Measurements from ENCODE around the gene FAM83B. TPM values are rescaled to one million over a fixed set of nuclear protein-coding genes. Genes with fewer than 3 reads are reported as not detected.

Gene FAM83B
- total and polyA plus RNA-seq, 2 of the 13 experiments (the other 11 are each of a cell fraction or from before 2014, with no cell fraction given) = not detected

DNA sequence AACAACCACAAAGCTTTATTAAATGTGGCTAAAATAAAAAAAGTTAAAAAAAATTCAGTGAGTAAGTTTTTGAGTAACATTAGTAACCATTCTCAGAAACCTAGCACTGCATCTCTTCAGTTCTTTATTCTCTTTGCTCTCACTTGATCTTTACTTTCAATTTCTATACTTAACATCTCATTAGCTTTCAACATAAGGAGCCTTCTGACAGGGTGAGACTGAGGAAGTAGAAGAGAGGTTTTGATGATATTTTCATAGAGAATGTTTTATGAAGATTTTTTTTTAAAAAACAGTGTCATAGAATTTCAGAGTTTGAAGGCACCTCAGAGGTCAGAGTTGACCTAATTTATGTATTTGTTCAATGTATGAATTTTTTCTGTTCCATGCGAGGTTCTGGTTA lies 60.8 kb downstream of the FAM83B start:
- no peak for DNase-seq (ENCODE audit: low spot score)
- Histone ChIP-seq H3K4me2 (ENCODE audit: low read depth, low read length) (no peak overlapping the region), H3K9me3 (ENCODE audit: low read length) (no peaks in the 10 kb centered on the region), H3K4me3 (replicated peaks in 1 of 3; ENCODE audit: insufficient read depth in 1 of 3, low read depth in 2 of 3, low read length in 3 of 3) (no peak overlapping the region), H3K27ac (ENCODE audit: extremely low read length, insufficient read depth, low read length) (no peak overlapping the region), H3K9ac (ENCODE audit: insufficient read depth, low read depth, low read length) (no peak overlapping the region), H4K20me1 (ENCODE audit: insufficient read depth, low read length) (no peaks in the 10 kb centered on the region), H3K79me2 (ENCODE audit: insufficient read depth, low read length) (no peaks in the 10 kb centered on the region), H3K36me3 (replicated peaks in 1 of 2; ENCODE audit: control insufficient read depth in 1 of 2, insufficient read depth in 2 of 2, low read length in 2 of 2) (no peaks in the 10 kb centered on the region), H3K27me3 (ENCODE audit: control insufficient read depth in 1 of 2, insufficient read depth in 2 of 2, low read length in 2 of 2) (no peaks in the 10 kb centered on the region), H2AFZ (ENCODE audit: low read length) (no peak overlapping the region), H3K4me1 (ENCODE audit: insufficient read depth, low read length) (0 out of 2 replicates have a peak, but pooled peaks cover 5% of the 10 kb centered on the region)
- 0% methylated on average over 1 of the region's 1 CpG for WGBS (ENCODE audit: low lambda C conversion rate)
- ATAC-seq = no peak
- BruUV-seq (replicated peaks) = no TSS peak
- ChIA-PET CTCF (ENCODE audit: low intra/inter-chr PET ratio, low total read pairs) (no interaction called here), POLR2A (no interaction called here)
- intact Hi-C loops (cut with micrococcal nuclease; ENCODE audit: unreplicated experiment) = no loop called here
- FAIRE-seq = no peak
- in situ Hi-C loops (cut with HindIII; ENCODE audit: extremely low pct_ligation_motif_present, low pct_unique_long_range_greater_than_20kb) = no loop called here
- TF ChIP-seq, protein P1, sequence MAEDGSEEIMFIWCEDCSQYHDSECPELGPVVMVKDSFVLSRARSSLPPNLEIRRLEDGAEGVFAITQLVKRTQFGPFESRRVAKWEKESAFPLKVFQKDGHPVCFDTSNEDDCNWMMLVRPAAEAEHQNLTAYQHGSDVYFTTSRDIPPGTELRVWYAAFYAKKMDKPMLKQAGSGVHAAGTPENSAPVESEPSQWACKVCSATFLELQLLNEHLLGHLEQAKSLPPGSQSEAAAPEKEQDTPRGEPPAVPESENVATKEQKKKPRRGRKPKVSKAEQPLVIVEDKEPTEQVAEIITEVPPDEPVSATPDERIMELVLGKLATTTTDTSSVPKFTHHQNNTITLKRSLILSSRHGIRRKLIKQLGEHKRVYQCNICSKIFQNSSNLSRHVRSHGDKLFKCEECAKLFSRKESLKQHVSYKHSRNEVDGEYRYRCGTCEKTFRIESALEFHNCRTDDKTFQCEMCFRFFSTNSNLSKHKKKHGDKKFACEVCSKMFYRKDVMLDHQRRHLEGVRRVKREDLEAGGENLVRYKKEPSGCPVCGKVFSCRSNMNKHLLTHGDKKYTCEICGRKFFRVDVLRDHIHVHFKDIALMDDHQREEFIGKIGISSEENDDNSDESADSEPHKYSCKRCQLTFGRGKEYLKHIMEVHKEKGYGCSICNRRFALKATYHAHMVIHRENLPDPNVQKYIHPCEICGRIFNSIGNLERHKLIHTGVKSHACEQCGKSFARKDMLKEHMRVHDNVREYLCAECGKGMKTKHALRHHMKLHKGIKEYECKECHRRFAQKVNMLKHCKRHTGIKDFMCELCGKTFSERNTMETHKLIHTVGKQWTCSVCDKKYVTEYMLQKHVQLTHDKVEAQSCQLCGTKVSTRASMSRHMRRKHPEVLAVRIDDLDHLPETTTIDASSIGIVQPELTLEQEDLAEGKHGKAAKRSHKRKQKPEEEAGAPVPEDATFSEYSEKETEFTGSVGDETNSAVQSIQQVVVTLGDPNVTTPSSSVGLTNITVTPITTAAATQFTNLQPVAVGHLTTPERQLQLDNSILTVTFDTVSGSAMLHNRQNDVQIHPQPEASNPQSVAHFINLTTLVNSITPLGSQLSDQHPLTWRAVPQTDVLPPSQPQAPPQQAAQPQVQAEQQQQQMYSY (CRISPR knock-in tag; IDR thresholded peaks at IDR 0.05) = no peak
- TF ChIP-seq, protein P2, sequence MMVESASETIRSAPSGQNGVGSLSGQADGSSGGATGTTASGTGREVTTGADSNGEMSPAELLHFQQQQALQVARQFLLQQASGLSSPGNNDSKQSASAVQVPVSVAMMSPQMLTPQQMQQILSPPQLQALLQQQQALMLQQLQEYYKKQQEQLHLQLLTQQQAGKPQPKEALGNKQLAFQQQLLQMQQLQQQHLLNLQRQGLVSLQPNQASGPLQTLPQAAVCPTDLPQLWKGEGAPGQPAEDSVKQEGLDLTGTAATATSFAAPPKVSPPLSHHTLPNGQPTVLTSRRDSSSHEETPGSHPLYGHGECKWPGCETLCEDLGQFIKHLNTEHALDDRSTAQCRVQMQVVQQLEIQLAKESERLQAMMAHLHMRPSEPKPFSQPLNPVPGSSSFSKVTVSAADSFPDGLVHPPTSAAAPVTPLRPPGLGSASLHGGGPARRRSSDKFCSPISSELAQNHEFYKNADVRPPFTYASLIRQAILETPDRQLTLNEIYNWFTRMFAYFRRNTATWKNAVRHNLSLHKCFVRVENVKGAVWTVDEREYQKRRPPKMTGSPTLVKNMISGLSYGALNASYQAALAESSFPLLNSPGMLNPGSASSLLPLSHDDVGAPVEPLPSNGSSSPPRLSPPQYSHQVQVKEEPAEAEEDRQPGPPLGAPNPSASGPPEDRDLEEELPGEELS (CRISPR knock-in tag; IDR thresholded peaks at IDR 0.05) = no peak
- TF ChIP-seq REPIN1 (CRISPR knock-in tag; IDR thresholded peaks at IDR 0.05; ENCODE audit: borderline replicate concordance, low read depth) (no peak), ZNF367 (CRISPR knock-in tag; IDR thresholded peaks at IDR 0.05; ENCODE audit: borderline replicate concordance) (no peak), MTA1 (CRISPR knock-in tag; IDR thresholded peaks at IDR 0.05; ENCODE audit: borderline replicate concordance) (no peak), ZNF644 (CRISPR knock-in tag; IDR thresholded peaks at IDR 0.05; ENCODE audit: low read depth) (no peak), ZNF331 (CRISPR knock-in tag; IDR thresholded peaks at IDR 0.05) (no peak), HOXA7 (CRISPR knock-in tag; IDR thresholded peaks at IDR 0.05) (no peak), NR2F2 (IDR thresholded peaks at IDR 0.05; ENCODE audit: borderline replicate concordance, low read depth) (no peak), NKX3-1 (CRISPR knock-in tag; IDR thresholded peaks at IDR 0.05) (no peak), MATR3 (CRISPR knock-in tag; IDR thresholded peaks at IDR 0.05) (no peak), GFI1 (CRISPR knock-in tag; IDR thresholded peaks at IDR 0.05; ENCODE audit: borderline replicate concordance) (no peak), HCFC1 (IDR thresholded peaks at IDR 0.05; ENCODE audit: low read depth, low read length) (no peak), ZNF879 (CRISPR knock-in tag; IDR thresholded peaks at IDR 0.05) (no peak), ZNF350 (CRISPR knock-in tag; IDR thresholded peaks at IDR 0.05; ENCODE audit: borderline replicate concordance, low read depth) (no peak)
- TF ChIP-seq, protein P3, sequence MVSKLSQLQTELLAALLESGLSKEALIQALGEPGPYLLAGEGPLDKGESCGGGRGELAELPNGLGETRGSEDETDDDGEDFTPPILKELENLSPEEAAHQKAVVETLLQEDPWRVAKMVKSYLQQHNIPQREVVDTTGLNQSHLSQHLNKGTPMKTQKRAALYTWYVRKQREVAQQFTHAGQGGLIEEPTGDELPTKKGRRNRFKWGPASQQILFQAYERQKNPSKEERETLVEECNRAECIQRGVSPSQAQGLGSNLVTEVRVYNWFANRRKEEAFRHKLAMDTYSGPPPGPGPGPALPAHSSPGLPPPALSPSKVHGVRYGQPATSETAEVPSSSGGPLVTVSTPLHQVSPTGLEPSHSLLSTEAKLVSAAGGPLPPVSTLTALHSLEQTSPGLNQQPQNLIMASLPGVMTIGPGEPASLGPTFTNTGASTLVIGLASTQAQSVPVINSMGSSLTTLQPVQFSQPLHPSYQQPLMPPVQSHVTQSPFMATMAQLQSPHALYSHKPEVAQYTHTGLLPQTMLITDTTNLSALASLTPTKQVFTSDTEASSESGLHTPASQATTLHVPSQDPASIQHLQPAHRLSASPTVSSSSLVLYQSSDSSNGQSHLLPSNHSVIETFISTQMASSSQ (IDR thresholded peaks at IDR 0.05; ENCODE audit: low read depth) = no peak
- TF ChIP-seq, protein P3 (CRISPR knock-in tag; IDR thresholded peaks at IDR 0.05; ENCODE audit: borderline replicate concordance) = no peak

Measured in HepG2 (cell line).